Vagina (tissue), 2 donors: ENCODE results near the gene PER3.

Source experiments
- POLR2A ChIP-seq, 2 donors: fragments of 450-650 bp; IDR thresholded peaks; one replicate each; pipeline ENCODE4 v1.6.1; 2017; ENCODE audit warnings: antibody characterized with exemption in 2 of 2, mild to moderate bottlenecking in 2 of 2, moderate library complexity in 2 of 2
- TF ChIP-seq, protein P1 (sequence below), 3 experiments: fragments of 450-650 bp in 2 of 3; fragments of 200-600 bp in 1 of 3; sonication (generic) in 1 of 3; IDR thresholded peaks; one replicate each; pipeline ENCODE4 v1.5.1; 2017 to 2019; ENCODE audit warnings: antibody characterized with exemption in 3 of 3, mild to moderate bottlenecking in 2 of 3, moderate library complexity in 2 of 3

DNA sequence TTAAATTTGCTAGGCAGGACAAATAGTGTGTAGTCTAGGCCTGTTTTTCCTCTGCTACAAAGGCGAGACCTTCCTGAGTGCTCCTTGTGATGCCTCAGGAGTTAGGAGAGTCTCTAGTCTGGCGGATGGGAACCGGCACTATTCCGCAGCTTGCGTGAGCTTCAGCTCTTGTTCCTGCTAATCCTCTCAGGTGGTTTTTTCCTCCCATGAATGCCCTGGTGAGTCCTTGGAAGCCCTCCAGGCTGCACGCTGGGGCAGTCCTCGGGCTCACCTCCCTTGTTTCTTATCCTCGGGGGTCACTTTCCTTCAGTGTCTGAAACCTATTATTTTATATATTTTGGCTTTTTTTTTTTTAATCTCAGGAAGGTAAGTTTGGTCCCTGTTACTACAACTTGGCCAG is 40.6 kb downstream of the PER3 start:
- TF ChIP-seq, protein P1, sequence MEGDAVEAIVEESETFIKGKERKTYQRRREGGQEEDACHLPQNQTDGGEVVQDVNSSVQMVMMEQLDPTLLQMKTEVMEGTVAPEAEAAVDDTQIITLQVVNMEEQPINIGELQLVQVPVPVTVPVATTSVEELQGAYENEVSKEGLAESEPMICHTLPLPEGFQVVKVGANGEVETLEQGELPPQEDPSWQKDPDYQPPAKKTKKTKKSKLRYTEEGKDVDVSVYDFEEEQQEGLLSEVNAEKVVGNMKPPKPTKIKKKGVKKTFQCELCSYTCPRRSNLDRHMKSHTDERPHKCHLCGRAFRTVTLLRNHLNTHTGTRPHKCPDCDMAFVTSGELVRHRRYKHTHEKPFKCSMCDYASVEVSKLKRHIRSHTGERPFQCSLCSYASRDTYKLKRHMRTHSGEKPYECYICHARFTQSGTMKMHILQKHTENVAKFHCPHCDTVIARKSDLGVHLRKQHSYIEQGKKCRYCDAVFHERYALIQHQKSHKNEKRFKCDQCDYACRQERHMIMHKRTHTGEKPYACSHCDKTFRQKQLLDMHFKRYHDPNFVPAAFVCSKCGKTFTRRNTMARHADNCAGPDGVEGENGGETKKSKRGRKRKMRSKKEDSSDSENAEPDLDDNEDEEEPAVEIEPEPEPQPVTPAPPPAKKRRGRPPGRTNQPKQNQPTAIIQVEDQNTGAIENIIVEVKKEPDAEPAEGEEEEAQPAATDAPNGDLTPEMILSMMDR (IDR thresholded peaks at IDR 0.05): no peak
- no peak for TF ChIP-seq POLR2A (IDR thresholded peaks at IDR 0.05)
